ENCODE measurements around the gene PDGFD. TPM values are rescaled to one million over a fixed set of nuclear protein-coding genes. Genes with fewer than 3 reads are reported as not detected.

The PDGFD gene
- polyA plus RNA-seq (0.09 to 0.28 TPM (median 0.27 TPM) in 3 replicates), polyA minus RNA-seq (0.53 to 0.80 TPM in 2 of 3 replicates, not detected in the other)
- polyA plus RNA-seq (2011; ENCODE audit: low read depth) = not detected
- 0.14 and 0.41 TPM in 2 replicates for polyA plus RNA-seq (2011; cell fraction: cytosol; rRNA removed)
- 0.21 and 0.33 TPM in 2 replicates for polyA plus RNA-seq (2011; cell fraction: nucleus; rRNA removed)
- 0.09 TPM in 1 of 2 replicates, not detected in the other for polyA plus RNA-seq (2012; ENCODE audit: low replicate concordance)
- polyA minus RNA-seq (2011; cell fraction: cytosol; rRNA and poly(A)+ RNA removed) = not detected
- polyA minus RNA-seq (2011; cell fraction: nucleus; rRNA and poly(A)+ RNA removed) = 0.32 and 0.54 TPM in 2 replicates

GRCh38 chr11:104164028-104164520, at the start of gene PDGFD:
PDGFD (minus strand) TSS chr11:104164147.
- no peak within 1 kb of the TSS for H3K27ac ChIP-seq (ENCODE audit: control insufficient read depth, insufficient read depth, low read length)
- no peaks in the 10 kb centered on the region for H3K36me3 ChIP-seq (ENCODE audit: control insufficient read depth in 2 of 2, extremely low read depth in 1 of 2, insufficient read depth in 2 of 2, low read length in 2 of 2)
- no peak within 1 kb of the TSS for H3K9ac ChIP-seq (ENCODE audit: control insufficient read depth, extremely low read depth, insufficient read depth, low read length)
- FAIRE-seq = no peak
- H3K79me2 ChIP-seq (ENCODE audit: control insufficient read depth, insufficient read depth, low read length) = no peaks in the 10 kb centered on the region
- H3K4me1 ChIP-seq (ENCODE audit: control insufficient read depth, extremely low read depth, insufficient read depth, low read length) = peaks cover 4% of the 10 kb centered on the region
- no peaks in the 10 kb centered on the region for H4K20me1 ChIP-seq (ENCODE audit: control insufficient read depth, extremely low read depth, insufficient read depth, low read length)
- dilution Hi-C loops (cut with MboI; ENCODE audit: extremely low pct_ligation_motif_present, low sequenced_read_pairs) = no loop called here
- peaks cover 2% of the 10 kb centered on the region for H3K9me1 ChIP-seq (ENCODE audit: control insufficient read depth, extremely low read depth, insufficient read depth, low read length)
- H3K4me2 ChIP-seq (ENCODE audit: control insufficient read depth, extremely low read depth, insufficient read depth, low read depth, low read length) = peak within 1 kb of the TSS; percentile 96
- H3K27me3 ChIP-seq (ENCODE audit: control insufficient read depth, extremely low read depth, insufficient read depth, low read length) = no peaks in the 10 kb centered on the region
- peak within 1 kb of the TSS; percentile 40 to 66 (median 64) for H3K4me3 ChIP-seq (ENCODE audit: control insufficient read depth in 2 of 3, extremely low read depth in 1 of 3, insufficient read depth in 2 of 3, low read depth in 1 of 3, low read length in 3 of 3)
- DNase-seq (ENCODE audit: low read depth, low spot score) = no peak
- TF ChIP-seq EZH2 (IDR thresholded peaks at IDR 0.05; ENCODE audit: low read length) = no peak
- TF ChIP-seq, protein P1, sequence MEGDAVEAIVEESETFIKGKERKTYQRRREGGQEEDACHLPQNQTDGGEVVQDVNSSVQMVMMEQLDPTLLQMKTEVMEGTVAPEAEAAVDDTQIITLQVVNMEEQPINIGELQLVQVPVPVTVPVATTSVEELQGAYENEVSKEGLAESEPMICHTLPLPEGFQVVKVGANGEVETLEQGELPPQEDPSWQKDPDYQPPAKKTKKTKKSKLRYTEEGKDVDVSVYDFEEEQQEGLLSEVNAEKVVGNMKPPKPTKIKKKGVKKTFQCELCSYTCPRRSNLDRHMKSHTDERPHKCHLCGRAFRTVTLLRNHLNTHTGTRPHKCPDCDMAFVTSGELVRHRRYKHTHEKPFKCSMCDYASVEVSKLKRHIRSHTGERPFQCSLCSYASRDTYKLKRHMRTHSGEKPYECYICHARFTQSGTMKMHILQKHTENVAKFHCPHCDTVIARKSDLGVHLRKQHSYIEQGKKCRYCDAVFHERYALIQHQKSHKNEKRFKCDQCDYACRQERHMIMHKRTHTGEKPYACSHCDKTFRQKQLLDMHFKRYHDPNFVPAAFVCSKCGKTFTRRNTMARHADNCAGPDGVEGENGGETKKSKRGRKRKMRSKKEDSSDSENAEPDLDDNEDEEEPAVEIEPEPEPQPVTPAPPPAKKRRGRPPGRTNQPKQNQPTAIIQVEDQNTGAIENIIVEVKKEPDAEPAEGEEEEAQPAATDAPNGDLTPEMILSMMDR (optimal IDR thresholded peaks at IDR 0.05 in 1 of 3, IDR thresholded peaks at IDR 0.05 in 1 of 3, conservative IDR thresholded peaks at IDR 0.05 in 1 of 3; ENCODE audit: extremely low read depth in 1 of 3, insufficient read depth in 2 of 3, low read length in 3 of 3) = peak in 2 of 3 experiments; percentile 8 to 11
- H2AFZ ChIP-seq (ENCODE audit: control insufficient read depth, low read length) = peak within 1 kb of the TSS; percentile 89
- H3K9me3 ChIP-seq (ENCODE audit: control insufficient read depth, low read depth, low read length) = no peaks in the 10 kb centered on the region

- Histone ChIP-seq H3K36me3 (ENCODE audit: control insufficient read depth in 2 of 2, extremely low read depth in 1 of 2, insufficient read depth in 2 of 2, low read length in 2 of 2) (no peaks in the 10 kb centered on the region), H3K79me2 (ENCODE audit: control insufficient read depth, insufficient read depth, low read length) (no peaks in the 10 kb centered on the region), H3K4me2 (ENCODE audit: control insufficient read depth, extremely low read depth, insufficient read depth, low read depth, low read length) (no peak overlapping the region), H3K27me3 (ENCODE audit: control insufficient read depth, extremely low read depth, insufficient read depth, low read length) (no peaks in the 10 kb centered on the region), H3K27ac (ENCODE audit: control insufficient read depth, insufficient read depth, low read length) (no peak overlapping the region), H2AFZ (ENCODE audit: control insufficient read depth, low read length) (no peak overlapping the region), H3K9me3 (ENCODE audit: control insufficient read depth, low read depth, low read length) (no peaks in the 10 kb centered on the region), H3K4me1 (ENCODE audit: control insufficient read depth, extremely low read depth, insufficient read depth, low read length) (no peaks in the 10 kb centered on the region), H4K20me1 (ENCODE audit: control insufficient read depth, extremely low read depth, insufficient read depth, low read length) (no peaks in the 10 kb centered on the region), H3K9ac (ENCODE audit: control insufficient read depth, extremely low read depth, insufficient read depth, low read length) (no peak overlapping the region), H3K9me1 (ENCODE audit: control insufficient read depth, extremely low read depth, insufficient read depth, low read length) (no peaks in the 10 kb centered on the region), H3K4me3 (ENCODE audit: control insufficient read depth in 2 of 3, extremely low read depth in 1 of 3, insufficient read depth in 2 of 3, low read depth in 1 of 3, low read length in 3 of 3) (no peak overlapping the region)
- DNase-seq (ENCODE audit: low read depth, low spot score) (peak; percentile 4), FAIRE-seq (no peak)
- TF ChIP-seq, protein P1 (optimal IDR thresholded peaks at IDR 0.05 in 1 of 3, IDR thresholded peaks at IDR 0.05 in 1 of 3, conservative IDR thresholded peaks at IDR 0.05 in 1 of 3; ENCODE audit: extremely low read depth in 1 of 3, insufficient read depth in 2 of 3, low read length in 3 of 3) = no peak
- no peak for TF ChIP-seq EZH2 (IDR thresholded peaks at IDR 0.05; ENCODE audit: low read length)
- dilution Hi-C loops (cut with MboI; ENCODE audit: extremely low pct_ligation_motif_present, low sequenced_read_pairs) = no loop called here
These were observed 43.0 kb upstream of the PDGFD start for GRCh38 chr11:104206936-104207335.
